KG1 (cell line): Measurements from ENCODE around the gene LGALS9B.
"Not testable (repeated sequence)": the region's sequence is repeated elsewhere in the genome, so short reads cannot be mapped to it uniquely, and the experiment has no call there.

ENCODE experiments used
- DNase-seq: peaks from one replicate; lab custom pipeline; 2025; lab: John Stamatoyannopoulos, UW

The LGALS9B gene

DNA sequence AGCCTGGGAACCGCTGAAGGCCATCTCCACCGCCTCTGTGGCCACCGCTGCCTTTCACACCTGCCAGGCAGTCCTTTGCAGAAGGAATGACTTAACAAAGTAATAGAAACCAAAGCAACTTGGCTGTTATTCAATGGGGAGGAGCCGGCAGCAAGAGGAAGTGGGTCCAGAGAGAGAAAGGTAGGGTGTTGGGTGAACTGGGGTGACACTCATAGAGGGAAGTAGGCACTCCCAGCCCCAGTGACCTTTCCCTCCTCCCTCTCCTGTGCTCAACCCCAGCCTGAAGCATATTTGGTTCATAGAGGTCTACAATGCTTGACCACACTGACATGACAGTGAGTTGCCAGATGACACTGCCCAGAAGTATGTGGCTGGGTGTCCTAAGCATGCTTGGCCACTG lies at the start of gene LGALS9B:
TSS of gene LGALS9B (minus strand) at position 93 of the 400 bp plus-strand sequence. CDS start at position 24, 69 bp downstream.
- DNase-seq, result not testable (repeated sequence)

DNA sequence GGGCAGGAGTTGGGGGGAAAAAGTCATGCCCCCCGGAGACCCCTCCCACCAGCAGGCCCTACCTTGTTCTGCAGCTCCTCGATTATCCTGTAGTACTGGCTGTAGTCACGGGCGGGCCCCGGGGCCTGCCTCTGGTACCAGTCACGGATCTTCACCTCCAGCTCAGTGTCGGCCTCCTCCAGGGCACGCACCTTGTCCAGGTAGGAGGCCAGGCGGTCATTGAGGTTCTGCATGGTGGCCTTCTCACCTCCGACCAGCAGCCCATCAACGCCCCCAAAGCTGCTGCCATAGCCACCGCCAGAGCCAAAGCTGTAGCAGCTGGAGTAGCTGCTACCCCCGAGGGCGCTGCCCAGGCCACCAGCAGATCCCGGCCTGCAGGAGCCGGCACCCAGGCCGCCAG lies 49.6 kb upstream of the LGALS9B start:
- not testable (repeated sequence) for DNase-seq

DNA sequence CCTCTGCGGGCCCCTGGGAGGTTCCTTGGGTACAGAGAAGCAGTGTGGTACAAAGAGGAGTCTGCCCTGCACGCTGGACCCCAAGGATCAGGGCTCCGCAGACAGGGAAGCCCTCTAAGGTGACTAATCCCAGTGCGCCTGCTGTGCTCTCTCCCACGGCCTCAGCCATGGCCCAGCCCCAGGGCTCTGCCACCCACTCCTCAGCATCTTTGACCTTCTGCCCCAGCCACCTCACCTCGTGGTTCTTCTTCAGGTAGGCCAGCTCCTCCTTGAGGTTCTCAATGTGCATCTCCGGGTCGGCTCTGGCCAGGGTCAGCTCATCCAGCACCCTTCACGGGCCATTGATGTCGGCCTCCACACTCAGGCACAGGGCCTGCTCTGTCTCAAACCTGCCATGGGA lies 47.8 kb upstream of the LGALS9B start:
- not testable (repeated sequence) for DNase-seq

DNA sequence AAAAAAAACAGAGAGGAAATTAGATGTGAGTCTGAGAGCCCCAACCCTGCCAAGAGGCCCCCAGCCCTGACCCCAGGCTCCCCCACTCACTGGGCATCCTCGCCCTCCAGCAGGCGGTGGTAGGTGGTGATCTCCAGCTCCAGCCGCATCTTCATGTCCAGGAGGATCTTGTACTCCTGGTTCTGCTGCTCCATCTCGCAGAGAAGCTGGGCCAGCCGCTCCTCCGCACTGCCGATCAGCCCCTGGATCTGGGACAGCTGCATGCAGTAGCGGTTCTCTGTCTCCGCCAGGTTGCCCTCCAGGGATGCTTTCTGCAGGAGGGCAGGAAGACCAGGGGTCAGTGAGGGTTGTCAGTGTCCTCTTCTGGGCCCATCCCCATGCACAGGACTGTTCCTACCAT lies 46.2 kb upstream of the LGALS9B start:
- DNase-seq, result not testable (repeated sequence)

DNA sequence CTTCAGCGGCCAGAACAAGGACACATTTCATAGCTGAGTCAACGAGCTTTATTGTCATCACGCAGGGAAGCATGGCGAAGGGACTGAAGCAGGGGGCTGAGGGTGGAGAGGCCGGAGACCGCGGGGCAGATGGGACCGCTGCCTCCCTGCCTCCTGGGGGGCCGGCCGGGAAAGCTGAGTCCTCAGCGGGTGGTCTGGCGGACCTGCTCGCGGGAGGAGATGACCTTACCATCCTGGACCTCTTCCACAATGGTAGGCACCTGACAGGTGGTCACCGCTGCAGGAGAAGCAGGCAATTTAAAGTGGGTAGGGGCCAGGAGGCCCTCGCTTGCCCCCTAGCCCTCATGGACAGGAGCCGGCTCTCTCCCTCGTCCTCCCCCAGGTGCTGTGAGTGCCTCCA lies 45.0 kb upstream of the LGALS9B start:
- not testable (repeated sequence) for DNase-seq

DNA sequence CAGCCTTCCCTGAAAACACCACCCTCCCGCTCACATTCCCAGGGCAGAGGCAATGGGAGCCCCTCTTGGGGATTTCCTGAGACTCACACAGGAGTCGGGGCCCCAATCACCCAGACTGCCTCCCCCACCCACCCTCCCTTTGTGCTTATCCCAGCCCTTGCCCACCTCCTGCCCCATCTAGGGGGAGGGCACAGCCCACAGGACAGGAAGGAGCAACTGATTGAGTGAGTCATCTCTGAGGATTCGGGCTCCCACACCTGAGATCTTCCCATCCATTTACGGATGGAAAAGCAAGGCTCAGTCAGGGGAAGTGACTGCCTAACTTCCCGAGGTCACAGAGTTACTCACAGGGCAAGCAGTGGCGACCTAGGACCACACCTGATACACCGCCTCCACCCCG lies 44.4 kb upstream of the LGALS9B start:
- not testable (repeated sequence) for DNase-seq

DNA sequence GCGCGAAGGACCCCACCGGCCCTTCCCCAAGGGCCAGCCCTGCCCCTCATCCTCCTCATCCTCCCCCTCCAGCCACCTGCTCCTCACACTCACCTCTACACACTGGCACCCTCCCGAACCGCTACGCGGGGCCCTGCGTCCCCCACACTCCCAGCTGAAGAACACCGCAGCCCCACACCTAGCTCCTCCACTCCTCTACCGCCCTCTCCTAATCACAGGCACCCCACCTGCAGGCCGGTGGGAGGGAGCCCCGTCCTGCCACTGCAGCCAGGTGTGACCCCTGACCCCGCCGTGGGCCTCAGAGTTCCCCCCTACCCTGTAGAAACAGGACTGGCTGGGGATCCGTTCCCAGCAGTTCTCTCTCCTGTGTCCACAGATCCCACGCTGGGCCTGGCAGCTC lies 38.0 kb upstream of the LGALS9B start:
- DNase-seq, result not testable (repeated sequence)

DNA sequence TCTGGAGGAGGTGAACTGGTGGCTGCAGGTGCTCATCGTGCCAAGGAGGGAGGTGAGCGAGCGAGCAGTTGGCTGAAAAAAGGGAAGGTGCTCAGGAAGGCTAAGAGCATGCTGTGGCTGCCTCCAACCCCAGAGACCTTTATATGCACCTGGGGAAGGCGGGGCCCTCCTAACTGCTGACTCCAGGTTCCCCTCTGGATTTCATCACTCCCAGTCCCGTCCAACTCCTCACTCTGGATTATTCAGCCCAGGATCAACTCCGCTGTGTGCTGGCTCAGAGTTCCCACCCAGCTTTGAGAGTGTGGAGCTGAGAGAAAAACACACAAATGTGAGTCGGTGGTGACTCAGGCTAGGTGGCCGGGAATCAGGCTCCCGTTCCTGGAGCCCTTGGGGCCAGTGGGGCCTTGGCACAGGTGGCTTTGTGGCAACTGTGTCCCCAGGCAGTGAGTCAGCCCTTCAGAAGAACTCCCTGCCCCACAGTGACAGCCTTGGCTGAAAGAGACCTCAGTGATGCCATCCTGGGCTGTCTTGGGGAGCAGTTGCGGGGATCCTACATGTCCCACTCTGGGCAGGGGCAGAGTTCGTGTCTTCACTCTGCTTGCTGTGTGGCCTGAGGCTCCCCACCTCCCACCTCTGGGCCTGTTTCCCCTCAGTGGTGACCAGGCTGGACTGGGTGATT lies 37.2 kb upstream of the LGALS9B start:
- DNase-seq, result not testable (repeated sequence)

DNA sequence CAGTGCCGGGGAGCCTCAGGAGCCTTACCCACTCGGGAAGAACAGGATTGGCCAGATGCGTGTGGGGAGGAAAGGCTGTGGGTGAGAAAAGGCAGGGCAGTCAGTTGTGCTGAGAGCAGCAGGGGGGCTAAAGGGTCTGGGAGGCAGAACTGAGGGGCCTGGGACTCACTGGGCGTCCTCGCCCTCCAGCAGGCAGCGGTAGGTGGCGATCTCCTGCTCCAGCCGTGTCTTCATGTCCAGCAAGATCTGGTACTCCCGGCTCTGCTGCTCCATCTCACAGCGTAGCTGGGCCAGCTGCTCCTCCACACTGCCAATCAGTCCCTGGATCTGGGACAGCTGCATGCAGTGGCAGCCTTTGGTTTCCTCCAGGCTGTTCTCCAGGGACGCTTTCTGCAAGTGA lies 34.6 kb upstream of the LGALS9B start:
- DNase-seq, result not testable (repeated sequence)

DNA sequence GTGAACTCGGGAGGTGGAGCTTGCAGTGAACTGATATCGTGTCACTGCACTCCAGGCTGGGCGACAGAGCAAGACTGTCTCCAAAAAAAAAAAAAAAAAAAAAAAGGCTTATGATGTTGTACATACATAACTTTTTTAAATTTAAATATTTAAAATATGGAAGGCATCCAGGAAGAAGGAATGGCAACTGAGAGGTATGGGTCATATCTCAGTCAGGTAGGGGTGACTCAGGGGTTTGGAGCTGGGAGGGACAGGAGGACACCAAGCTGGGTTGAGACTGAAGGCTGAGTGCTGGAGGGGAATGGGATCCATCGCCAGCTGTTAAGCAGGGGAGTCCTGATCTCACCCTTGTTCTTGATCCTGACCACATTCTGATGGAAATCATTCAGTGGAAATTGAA lies 33.0 kb upstream of the LGALS9B start:
- DNase-seq, result not testable (repeated sequence)

DNA sequence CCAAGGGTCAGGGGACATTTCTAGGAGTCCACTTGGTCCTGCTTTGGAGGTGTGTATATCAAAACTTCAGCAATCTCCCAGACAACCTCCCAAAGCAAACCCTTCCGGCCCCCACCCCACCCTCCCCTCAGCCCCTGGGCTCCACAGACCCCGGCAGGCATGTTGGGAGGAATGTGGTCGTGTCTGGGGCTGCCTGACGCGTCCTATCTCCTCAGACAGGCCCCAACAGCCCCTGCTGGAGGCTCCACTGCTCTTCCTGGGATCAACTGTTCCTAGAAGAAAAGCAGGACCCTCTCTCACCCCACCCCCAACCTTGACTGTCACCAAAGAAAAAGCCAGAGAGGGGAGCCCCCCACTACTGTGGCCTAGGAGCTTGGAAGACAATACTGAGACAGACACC lies 28.1 kb upstream of the LGALS9B start:
- not testable (repeated sequence) for DNase-seq

DNA sequence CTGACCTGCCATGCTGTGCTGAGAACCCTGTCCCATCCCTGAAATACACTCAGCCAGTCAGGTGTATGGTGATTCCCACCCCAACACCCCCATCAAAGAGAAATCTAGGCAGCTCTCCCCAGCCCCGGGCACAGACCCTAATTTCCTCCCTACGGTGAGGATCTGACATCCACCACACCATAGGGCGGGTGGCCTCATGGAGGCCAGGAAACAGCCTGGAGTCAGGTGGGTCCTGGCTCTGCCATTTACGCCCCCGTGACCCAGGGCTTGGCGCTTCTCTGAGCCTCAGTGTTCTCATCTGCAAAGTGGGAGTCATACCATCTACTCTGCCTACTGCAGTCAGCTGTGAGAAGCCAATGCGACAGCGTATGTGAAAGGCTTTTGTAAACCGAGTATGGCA lies 27.4 kb upstream of the LGALS9B start:
- DNase-seq, result not testable (repeated sequence)

DNA sequence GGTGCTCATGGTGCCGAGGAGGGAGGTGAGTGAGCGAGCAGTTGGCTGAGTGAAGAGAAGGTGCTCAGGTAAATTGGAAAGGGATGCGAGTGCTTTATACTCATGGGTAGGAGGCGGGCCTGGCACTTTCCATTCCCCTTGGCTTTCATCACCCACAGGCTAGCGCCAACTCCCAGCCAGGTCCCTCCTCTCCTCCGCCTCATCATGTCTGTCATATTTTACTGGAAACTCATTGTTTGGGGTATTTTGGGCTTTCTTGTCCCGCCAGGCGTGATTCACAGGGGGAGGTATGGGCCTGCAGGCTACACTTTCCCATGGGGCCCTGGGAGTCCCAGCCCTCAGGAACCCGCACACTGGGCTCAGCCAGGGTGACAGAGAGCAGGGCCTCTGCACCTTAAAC lies 26.8 kb upstream of the LGALS9B start:
- DNase-seq, result not testable (repeated sequence)

DNA sequence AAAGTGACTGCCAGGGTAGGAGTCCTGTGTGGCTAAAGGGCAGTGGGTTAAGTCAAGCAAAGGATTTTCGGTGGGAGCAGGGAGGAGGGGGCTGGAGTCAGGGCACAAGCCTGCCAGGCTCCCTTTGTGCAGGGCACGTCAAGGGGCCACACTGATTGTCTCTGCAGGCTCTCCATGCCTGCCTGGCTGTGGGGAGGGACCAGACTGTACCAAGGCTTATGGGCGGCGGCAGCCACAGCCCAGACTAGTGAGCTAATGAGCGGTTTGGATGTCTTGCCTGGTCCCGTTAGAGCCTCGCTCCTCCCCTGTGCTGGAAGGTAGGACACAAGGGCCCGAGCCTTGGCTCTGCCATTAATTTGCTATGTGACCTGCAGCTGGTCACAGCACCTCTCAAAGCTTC lies 25.6 kb upstream of the LGALS9B start:
- DNase-seq, result not testable (repeated sequence)

DNA sequence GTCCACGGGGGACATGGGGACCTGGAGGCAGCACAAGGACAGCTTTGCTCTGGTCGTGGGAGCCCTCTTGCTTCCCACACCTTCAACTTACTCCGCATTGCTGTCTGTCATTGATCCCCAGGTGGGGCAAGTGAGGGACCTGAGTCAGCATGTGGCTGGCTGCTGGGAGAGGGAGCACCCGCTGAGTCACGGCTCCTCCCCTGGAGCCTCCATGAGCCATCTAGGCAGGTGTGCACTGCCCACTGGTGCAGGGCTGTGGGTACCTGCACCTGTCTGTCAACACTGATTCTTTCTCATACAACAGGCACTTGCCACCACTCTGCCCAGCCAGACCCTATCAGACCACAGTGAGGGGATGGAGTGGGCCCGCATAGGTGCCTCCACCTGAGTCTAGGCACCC lies 24.8 kb upstream of the LGALS9B start:
- DNase-seq, result not testable (repeated sequence)

DNA sequence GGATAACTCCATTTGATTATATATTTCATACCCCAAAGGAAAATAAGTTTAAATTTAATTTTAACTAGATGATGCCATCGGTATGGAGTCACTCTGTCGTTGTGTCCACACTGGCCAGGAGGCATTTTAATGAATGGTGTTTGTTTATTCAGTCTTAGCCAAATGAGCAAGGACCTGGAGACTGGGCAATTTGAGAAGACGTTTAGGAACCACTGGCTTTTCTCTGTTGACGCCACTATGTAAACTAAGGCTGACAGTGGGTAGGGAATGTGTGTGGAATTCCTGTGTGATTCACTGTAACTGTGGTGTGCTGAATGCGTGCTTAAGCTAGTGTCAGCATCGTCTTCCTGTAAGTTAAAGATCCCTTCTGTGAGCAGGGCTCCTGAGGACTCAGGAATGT lies 17.6 kb upstream of the LGALS9B start:
- not testable (repeated sequence) for DNase-seq

DNA sequence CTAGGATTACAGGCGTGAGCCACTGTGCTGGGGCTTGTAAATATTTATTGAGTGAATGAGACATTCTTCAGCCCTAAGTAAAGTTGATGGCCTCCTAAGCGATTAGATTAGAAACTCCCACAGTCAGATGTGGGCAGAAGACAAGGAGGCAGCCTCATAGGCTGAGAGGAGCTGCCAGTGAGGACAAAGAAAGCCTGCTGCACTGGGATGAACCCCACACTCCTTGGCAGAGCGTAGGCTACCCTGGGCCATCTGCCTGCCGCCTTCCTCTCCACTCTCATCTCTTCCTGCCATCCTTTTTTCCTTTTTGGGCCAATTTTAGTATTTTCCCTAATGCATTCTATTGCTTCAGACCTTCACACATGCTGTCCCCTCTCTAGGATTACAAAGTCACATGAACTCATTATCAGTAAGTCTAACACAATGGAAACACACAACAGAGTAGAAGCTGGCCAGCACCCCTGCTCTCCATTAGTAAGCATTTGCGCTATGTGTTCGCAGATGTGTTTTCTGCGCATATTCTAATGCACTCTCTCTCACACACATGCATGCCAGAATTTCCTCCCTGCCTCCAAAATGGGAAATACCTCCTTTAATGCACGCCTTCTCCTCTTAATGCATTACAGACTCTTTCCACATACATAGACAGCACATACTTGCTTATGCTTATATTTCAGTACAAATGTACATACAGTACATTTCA lies 12.7 kb upstream of the LGALS9B start:
- DNase-seq, result not testable (repeated sequence)

DNA sequence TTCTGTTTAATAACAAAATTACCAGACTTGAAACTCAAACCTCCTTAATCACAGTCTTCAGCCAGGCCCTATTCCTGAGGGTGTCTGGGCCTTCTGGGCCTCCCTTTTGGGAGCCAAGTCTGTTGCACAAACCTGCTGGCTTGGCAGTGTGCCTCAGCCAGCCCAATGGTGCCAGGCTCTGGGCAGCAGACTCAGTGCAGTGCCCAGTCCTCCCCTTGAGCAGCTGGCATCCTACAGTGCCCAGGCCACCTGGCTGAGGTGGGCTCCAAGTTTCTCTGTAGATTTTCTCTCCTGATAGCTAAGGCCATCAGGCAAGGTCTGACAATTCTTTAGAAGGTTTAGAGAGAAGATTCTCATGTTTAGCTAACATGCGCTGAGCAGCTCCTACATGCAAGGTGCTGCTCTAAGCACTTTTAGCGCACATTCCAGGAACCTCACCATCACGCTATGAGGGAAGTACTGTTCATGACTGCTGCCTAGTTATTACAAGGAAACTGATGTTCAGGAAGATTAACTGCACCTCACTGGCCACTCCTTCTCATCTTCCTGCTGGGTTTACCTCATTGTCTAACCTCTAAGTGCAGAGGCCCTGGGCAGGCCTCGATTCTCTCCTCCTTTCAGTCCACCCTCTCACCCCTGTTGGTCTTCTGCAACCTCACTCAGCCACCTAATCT lies 10.2 kb upstream of the LGALS9B start:
- DNase-seq, result not testable (repeated sequence)

DNA sequence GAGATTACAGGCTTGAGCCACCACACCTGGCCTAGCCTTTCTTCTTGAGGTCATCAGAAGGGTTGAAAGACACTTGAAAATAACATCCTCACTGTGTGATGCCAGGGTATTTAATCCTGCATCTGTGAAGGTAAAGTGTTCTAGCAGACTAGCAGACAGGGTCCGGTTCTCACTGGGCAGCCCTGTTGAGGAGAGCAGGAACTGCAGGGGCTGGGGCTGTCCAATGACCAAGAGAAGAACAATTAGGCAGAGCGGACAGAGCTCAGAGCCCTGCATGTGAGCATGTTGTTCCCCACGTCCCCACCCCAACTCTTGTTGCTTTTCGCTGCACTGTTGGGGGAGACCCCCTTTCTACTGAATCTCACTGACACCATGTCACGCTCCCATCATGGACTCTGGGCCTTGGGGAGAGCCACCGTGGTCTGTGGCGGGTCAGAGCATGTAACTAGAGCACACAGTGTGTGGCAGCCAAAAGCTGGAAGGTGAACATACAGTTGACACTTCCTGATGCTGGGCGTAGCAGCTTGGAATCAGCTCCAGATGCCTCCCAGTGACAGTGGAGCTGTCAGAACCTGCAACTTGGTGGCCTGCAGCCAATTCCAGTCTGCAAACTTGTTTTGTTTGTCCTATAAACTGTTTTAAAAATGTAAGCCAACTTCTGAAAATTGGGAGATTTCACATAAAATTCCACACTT lies 7.9 kb upstream of the LGALS9B start:
- not testable (repeated sequence) for DNase-seq

DNA sequence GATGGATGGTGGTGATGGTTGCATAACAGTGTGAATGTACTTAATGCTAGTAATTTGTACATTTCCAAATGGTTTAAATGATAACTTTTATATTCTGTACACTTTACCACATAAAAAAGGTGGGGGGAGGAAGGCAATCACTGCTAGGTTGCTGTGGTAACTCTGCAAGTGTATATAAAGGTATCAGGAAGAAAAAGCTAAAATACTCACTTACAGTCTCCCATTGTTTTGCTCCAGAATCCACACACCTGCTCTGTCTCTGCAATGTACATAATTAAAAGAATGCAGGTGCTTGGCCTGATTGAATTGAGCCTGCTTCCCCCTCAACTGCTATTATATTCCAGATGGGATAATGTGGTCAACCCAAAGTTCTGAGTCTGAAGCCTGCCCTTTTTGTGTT lies 6.7 kb upstream of the LGALS9B start:
- not testable (repeated sequence) for DNase-seq

DNA sequence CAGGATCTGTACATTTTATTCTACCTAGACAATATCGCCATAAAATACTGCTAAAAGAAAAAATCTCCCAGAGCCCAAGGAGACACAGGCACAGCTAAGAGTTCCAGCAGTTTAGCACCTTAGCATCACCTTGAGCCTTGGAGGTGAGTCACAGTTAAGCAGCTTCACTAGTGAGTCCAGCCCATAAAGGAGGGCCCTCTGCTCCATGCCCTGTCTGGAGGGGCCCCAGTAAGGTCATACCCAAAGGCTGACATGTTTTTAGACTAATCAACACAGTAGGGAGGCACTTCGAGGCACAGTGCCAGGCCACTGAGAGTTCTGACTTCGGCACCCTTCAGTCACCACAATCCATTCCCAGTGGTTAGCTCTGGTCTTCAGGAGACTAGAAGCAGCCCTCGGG lies 2.6 kb upstream of the LGALS9B start:
- DNase-seq, result not testable (repeated sequence)

DNA sequence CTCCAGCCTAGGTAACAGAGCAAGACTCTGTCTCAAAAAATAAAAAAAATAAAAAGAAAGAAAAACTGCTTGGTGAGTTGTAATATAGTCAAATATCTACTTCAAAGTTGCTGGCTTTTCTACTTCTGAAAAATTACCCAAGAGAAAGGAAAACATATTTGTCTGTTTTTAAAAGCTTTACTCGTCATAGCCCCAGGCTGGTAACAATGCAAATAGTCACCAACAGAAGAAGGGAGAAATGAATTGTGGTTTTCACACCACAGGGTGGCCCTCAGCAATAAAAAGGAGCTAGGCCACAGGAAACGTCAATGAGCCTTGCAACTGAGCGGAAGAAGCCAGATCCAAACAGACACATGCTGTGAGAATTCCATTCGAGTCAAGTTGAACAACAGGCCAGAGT lies 1.8 kb upstream of the LGALS9B start:
- not testable (repeated sequence) for DNase-seq
